Measurements from ENCODE around the gene HHATL.

HHATL gene

DNA sequence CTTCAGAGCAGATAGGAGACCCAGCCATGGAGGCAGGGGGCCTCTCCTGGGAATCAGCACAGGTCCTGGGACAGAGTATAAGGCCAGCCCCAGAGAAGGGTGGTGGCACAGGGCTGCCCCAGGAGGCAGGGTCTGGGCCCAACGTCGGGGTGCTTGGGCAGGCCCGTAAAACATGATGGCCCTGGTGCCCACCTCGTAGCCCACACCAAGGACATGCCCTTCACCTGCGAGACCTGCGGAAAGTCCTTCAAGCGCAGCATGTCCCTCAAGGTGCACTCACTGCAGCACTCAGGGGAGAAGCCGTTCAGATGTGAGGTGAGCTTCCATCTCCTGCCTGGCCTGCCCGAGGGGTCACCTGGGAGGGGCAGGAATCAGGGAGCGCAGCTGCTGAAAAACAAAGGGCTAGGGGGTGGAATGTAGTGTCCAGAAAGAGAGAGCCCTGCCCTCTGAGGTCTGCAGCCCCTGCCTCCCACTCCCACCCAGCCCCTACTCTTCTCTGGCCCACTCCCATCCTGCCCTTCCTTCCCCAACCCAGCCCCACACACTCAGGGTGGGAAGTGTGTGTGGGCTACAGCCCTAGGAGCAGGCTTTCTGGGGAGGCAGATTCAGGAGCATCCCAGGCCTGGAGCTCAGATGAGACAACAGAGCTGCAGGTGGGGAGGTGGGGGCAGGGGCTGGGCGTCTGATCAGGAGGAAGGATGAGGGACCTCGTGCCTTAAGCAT lies 39.6 kb downstream of the HHATL start:
- no peak for DNase-seq

- no peak for DNase-seq
These were observed 40.4 kb downstream of the HHATL start for GRCh38 chr3:42662037-42662812.

DNA sequence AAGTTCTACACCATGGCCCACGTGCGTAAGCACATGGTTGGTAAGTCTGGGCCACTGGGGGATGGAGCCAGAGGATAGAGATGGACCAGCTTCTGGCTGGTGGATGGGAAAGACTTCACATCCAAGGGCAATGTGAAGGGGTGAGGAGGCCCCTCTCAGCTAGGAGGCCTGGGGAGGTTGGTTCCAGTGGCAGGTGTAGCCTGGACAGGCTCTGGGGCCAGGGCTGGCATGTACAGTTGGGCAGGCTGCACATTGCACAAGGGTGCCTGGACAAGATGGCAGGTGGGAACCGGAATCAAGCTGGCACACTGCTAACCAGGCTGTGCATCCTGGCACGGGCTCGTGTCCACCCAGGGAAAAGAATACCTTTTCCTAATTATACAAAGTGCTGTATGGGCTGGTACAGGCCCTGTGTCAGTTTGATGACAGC lies 41.0 kb downstream of the HHATL start:
- DNase-seq, result no peak

DNA sequence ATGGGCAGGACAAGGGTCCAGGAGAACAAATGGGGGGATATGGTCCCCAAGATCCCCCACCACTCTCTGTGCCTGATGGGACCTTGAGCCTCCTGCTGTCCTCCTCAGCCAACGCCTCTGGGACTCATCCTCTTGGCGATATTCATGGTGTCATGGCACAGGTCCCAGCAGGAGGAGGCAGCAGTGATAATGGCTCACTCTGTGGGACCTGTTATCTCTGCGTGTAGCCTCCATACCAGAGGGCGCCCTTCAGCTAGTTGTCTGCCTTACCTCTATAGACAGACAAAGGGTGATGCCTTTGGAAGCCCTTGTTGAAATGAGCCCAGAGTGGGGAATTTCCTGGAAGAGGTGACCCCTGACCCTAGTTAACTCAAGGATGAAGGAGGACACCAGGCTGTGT lies 41.7 kb downstream of the HHATL start:
- no peak for DNase-seq

DNA sequence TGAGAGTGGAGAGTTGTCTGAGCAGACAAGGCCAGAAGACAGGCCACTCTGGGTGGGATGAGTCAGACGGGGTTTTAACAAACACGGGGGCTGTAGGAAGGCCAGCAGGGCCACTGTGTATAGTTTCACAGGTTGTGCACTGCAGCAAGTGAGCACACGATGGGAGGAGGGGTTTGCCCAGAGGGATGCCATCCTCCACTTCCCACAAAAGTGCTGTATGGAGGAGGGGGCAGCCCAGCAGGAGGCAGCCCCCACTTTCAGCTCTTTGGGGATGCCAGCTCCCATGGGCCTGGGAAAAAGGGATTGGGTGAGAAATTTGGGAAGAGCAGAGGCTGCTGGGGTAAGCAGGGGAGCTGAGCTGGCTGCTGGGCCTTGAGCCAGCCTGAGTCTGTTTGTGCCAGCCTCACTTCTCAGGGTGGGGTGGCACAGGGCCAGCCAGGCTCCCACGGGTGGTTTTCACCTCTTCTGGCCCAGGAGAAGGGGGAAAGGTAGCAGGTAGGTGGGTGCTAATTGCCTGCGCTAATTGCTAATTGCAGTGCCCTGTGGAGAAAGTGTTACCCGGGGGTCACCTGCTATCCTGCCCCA lies 42.4 kb downstream of the HHATL start:
- DNase-seq, result no peak

GRCh38 chr3:42659451-42660130 lies 43.0 kb downstream of the HHATL start:
- DNase-seq, result no peak

DNA sequence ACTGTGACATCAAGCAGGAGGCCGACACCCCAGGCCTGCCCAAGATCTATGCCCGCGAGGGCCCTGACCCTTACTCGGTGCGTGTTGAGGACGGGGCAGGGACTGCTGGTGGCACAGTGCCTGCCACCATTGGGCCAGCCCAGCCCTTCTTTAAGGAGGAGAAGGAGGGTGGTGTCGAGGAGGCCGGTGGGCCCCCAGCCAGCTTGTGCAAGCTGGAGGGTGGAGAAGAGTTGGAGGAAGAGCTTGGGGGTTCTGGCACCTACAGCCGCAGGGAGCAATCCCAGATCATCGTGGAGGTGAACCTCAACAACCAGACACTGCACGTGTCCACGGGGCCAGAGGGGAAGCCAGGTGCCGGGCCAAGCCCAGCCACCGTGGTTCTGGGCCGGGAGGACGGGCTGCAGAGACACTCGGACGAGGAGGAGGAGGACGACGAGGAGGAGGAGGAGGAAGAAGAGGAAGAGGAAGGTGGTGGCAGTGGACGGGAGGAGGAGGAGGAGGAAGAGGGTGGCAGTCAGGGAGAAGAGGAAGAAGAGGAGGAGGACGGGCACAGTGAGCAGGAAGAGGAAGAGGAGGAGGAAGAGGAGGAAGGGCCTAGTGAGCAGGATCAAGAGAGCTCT lies 43.7 kb downstream of the HHATL start:
- DNase-seq, result no peak

- no peak for DNase-seq
These were observed 44.4 kb downstream of the HHATL start for GRCh38 chr3:42658091-42658770.

DNA sequence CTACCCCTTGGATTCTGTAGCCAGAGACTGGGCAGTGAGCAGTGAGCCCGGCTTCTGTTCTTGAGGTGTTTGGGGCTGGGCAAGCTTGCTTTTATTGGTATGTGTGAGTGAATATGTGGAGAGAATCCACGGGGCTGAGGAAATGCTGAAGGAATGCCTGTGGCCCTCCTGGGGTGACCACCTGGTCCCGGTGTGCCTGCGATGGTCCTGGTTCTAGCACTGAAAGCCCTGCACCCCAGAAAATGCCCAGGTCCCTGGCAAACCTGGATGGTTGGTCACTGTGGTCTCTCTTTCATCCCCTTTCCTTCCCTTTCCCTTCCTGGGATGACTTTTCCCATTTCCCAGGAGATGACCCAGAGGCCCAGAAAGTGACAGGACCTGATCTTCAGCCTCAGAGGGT lies 44.9 kb downstream of the HHATL start:
- DNase-seq, result no peak

DNA sequence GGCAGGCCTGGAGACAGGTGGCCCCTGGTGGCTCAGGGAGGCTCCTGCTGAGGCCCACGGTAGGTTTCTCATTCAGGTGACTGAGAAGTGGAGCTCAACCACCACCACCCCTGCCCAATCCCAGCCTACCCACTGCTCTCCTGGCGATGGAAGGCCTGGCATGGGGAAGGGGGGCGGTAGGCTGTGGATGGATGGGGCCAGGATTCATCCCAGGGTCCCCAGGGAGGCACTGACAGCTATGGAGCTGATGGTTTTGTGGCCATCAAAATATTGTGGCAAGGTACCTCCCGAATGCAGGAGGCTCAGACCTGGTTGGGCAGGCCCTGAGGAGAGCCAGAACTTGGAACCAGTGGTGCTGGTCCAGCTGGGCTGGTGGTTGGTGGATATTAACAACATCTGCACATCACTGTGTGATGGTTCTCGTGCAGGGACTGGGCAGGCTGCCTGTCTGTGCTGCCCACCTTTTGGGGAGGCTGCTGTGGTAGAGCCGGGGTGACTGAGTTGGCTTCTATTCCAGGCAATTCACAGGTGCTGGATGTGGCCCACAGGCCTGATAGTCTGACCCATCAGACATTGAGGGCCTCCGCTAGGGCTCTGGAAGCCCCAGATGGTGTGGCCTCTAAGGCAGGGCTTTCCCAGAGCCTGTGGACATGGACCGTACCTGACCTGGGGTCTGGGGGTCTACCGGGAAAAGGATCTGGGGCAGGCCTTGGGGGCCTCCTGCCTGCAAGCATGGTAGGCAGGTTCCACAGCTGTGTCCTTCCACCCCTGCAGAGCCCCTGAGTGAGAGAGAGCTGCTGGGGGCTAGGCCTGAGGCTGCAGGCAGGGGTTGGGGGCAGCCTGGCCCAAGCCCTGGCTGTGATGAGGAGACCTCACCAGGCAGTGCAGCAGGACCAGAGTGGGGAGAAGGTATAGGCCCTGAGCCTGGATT lies 45.7 kb downstream of the HHATL start:
- no peak for DNase-seq

GRCh38 chr3:42655980-42656679 lies 46.5 kb downstream of the HHATL start:
- DNase-seq, result no peak

DNA sequence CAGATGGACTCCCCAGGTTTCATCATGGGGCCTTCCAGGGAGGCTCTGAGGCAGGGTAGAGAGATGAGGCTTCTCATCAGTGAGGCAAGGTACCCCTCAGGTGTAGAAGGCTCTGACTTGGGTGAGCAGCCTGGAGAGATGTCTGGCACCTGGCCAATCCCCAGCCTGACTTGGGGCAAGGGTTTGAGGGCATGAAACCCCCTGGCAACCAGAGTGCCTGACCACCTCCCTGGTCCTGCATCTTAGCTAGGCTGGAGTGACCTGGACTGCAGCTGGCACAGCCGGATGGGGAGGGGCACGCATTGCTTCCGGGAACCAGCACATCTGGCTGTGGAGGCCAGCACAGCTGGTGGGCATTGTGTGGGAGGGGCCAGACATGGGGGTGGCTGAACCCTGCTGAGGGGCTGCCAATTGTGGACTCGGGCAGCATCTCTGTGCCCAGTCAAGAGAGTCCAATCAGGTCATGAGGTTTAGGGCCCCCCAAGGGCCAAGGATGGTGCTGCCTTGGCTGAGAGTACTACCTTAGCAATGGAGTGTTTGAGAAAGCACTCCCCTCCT lies 47.2 kb downstream of the HHATL start:
- DNase-seq, result no peak

GRCh38 chr3:42654331-42655201 lies 48.0 kb downstream of the HHATL start:
- no peak for DNase-seq

- DNase-seq, result no peak
These were observed 48.9 kb downstream of the HHATL start, which contains the start of gene ZBTB47 for GRCh38 chr3:42653560-42654330. Gene ZBTB47, plus strand, starts transcription at chr3:42653697. Its CDS starts 4,659 bp downstream, at chr3:42658356.

- no peak for DNase-seq
These were observed 49.4 kb downstream of the HHATL start for GRCh38 chr3:42653303-42653559.

- no peak for DNase-seq
These were observed 49.8 kb downstream of the HHATL start for GRCh38 chr3:42652611-42653302.

DNA sequence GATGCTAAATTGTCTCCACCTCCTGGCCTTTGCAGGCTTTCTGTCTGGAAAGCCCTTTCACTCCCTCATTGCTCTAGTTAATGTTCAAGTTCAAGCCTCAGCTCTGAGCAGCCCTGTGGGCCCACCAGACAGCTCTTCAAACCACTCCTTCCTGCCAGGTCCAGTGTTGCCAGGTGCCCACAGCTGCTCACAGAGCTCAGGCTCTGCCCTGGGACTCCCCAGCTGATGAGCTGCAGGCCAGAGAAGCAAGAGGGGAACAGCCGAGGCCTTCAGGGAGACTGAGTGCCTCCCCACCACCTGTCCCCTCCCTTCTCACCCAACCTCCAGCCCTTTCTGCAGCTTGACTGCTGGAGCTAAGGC lies 50.4 kb downstream of the HHATL start:
- DNase-seq, result no peak
